HG03439 (cell line): ENCODE results near the gene RDH16.
"Not testable (repeated sequence)": the region's sequence is repeated elsewhere in the genome, so short reads cannot be mapped to it uniquely, and the experiment has no call there.

Experiments
- ATAC-seq: cut with Tn5 transposase; IDR thresholded peaks from one replicate; pipeline ENCODE4 v1.9.1; 2021; ENCODE audit warnings: mild to moderate bottlenecking, moderate library complexity; ENCODE audit not compliant: unreplicated experiment

The RDH16 gene

GRCh38 chr12:56954958-56955355 is 2.5 kb downstream of the RDH16 start:
- no peak for ATAC-seq

GRCh38 chr12:56954057-56954957 is 3.1 kb downstream of the RDH16 start:
- no peak for ATAC-seq

GRCh38 chr12:56953314-56953713 is 4.1 kb downstream of the RDH16 start:
- ATAC-seq = no peak

- no peak for ATAC-seq
Measured at GRCh38 chr12:56951582-56952339, 5.6 kb downstream of the RDH16 start.

- no peak for ATAC-seq
Measured at GRCh38 chr12:56948881-56949280, 8.5 kb downstream of the RDH16 start.

GRCh38 chr12:56948457-56948777 is 9.0 kb downstream of the RDH16 start:
- ATAC-seq = no peak

- no peak for ATAC-seq
Measured at GRCh38 chr12:56947633-56948456, 9.6 kb downstream of the RDH16 start.

GRCh38 chr12:56943878-56944277 is 13.5 kb downstream of the RDH16 start:
- ATAC-seq = no peak

GRCh38 chr12:56943374-56943773 is 14.0 kb downstream of the RDH16 start:
- not testable (repeated sequence) for ATAC-seq

GRCh38 chr12:56941299-56942017 is 15.9 kb downstream of the RDH16 start:
- no peak for ATAC-seq

- ATAC-seq = not testable (repeated sequence)
Measured at GRCh38 chr12:56940942-56941298, 16.5 kb downstream of the RDH16 start.

- no peak for ATAC-seq
Measured at GRCh38 chr12:56935752-56936151, 21.7 kb downstream of the RDH16 start.

GRCh38 chr12:56935157-56935556 is 22.3 kb downstream of the RDH16 start:
- no peak for ATAC-seq

- no peak for ATAC-seq
Measured at GRCh38 chr12:56933826-56934625, 23.4 kb downstream of the RDH16 start, which contains the start of gene SDR9C7. Gene SDR9C7, minus strand, starts transcription at chr12:56934408. Its CDS starts 147 bp downstream, at chr12:56934261.

GRCh38 chr12:56932867-56933266 is 24.5 kb downstream of the RDH16 start:
- no peak for ATAC-seq

GRCh38 chr12:56932146-56932545 is 25.3 kb downstream of the RDH16 start:
- ATAC-seq = no peak

GRCh38 chr12:56931474-56931978 is 25.9 kb downstream of the RDH16 start:
- no peak for ATAC-seq

- no peak for ATAC-seq
Measured at GRCh38 chr12:56930241-56930640, 27.2 kb downstream of the RDH16 start.

GRCh38 chr12:56929780-56930179 is 27.6 kb downstream of the RDH16 start:
- ATAC-seq = no peak

- no peak for ATAC-seq
Measured at GRCh38 chr12:56928262-56928661, 29.1 kb downstream of the RDH16 start.
